GM19043 (cell line): ENCODE measurements around the gene TCP11L1.
A peak's percentile ranks its signal among the peaks of the same experiment; 100 is the strongest.
"Not testable (repeated sequence)": the region's sequence is repeated elsewhere in the genome, so short reads cannot be mapped to it uniquely, and the experiment has no call there.

Experiments
- ATAC-seq: cut with Tn5 transposase; IDR thresholded peaks from one replicate; pipeline ENCODE4 v1.9.1; 2021; ENCODE audit warnings: low read depth; ENCODE audit not compliant: unreplicated experiment

The TCP11L1 gene

GRCh38 chr11:33027846-33028536, 11.4 kb upstream of the TCP11L1 start:
- ATAC-seq = no peak

GRCh38 chr11:33028537-33028914, 10.8 kb upstream of the TCP11L1 start:
- no peak for ATAC-seq

GRCh38 chr11:33029218-33029617, 10.2 kb upstream of the TCP11L1 start:
- not testable (repeated sequence) for ATAC-seq

GRCh38 chr11:33033493-33033892, 5.9 kb upstream of the TCP11L1 start:
- ATAC-seq = no peak

GRCh38 chr11:33035011-33035410, 4.4 kb upstream of the TCP11L1 start:
- ATAC-seq = no peak

GRCh38 chr11:33040033-33040861, 875 bp downstream of the TCP11L1 start:
- peak; percentile 15 for ATAC-seq

GRCh38 chr11:33040862-33041453, 1.6 kb downstream of the TCP11L1 start:
- ATAC-seq = no peak

GRCh38 chr11:33043221-33043830, 4.0 kb downstream of the TCP11L1 start:
- no peak for ATAC-seq

GRCh38 chr11:33044285-33044756, 4.9 kb downstream of the TCP11L1 start:
- ATAC-seq = no peak

- no peak for ATAC-seq
Measured at GRCh38 chr11:33045551-33046255, 6.3 kb downstream of the TCP11L1 start.

GRCh38 chr11:33048701-33049100, 9.3 kb downstream of the TCP11L1 start:
- ATAC-seq = not testable (repeated sequence)

- not testable (repeated sequence) for ATAC-seq
Measured at GRCh38 chr11:33049565-33050408, 10.4 kb downstream of the TCP11L1 start.

- ATAC-seq = no peak
Measured at GRCh38 chr11:33052231-33052630, 12.9 kb downstream of the TCP11L1 start.

- no peak for ATAC-seq
Measured at GRCh38 chr11:33055375-33055774, 16.0 kb downstream of the TCP11L1 start.

GRCh38 chr11:33057284-33057683, 17.9 kb downstream of the TCP11L1 start:
- ATAC-seq = no peak

- ATAC-seq = no peak
Measured at GRCh38 chr11:33059331-33060007, 20.1 kb downstream of the TCP11L1 start.

GRCh38 chr11:33060271-33060670, 20.9 kb downstream of the TCP11L1 start:
- no peak for ATAC-seq

- ATAC-seq = no peak
Measured at GRCh38 chr11:33062137-33062536, 22.8 kb downstream of the TCP11L1 start.

- ATAC-seq = peak; percentile 40
Measured at GRCh38 chr11:33063326-33063881, 24.0 kb downstream of the TCP11L1 start.
